HCT116 (cell line): ENCODE data around the gene GDF2. TPM values are rescaled to one million over a fixed set of nuclear protein-coding genes. Genes with fewer than 3 reads are reported as not detected.
A peak's percentile ranks its signal among the peaks of the same experiment; 100 is the strongest.

Experiments used
- ATAC-seq: fragments of 200-7000 bp; cut with Tn5 transposase; 2 replicates; pipeline ENCODE4 v1.9.1; 2020; ENCODE audit warnings: mild to moderate bottlenecking, moderate library complexity
- BruUV-seq: library from RNA; stranded (reverse); fragments of 400-500 nt; replicated peaks from 2 replicates; lab custom pipeline; 2021; lab: Mats Ljungman, UMichigan
- CTCF ChIA-PET: fragments of 300-600 bp; sonication (Branson Sonifier 250); formaldehyde crosslinking; loops from one replicate; lab custom pipeline; 2021; ENCODE audit warnings: antibody characterized with exemption; lab: Charles Lee
- POLR2A ChIA-PET: fragments of 300-600, 350-600 bp; sonication (Branson Sonifier 250); formaldehyde crosslinking; loops from one replicate; lab custom pipeline; 2021; ENCODE audit warnings: antibody characterized with exemption; lab: Charles Lee
- RAD21 ChIA-PET, 2 experiments: fragments of 300-600 bp; sonication (Branson Sonifier 250); formaldehyde crosslinking; loops; one replicate each; lab custom pipeline; 2023; ENCODE audit warnings: low total read pairs in 2 of 2; ENCODE audit not compliant: uncharacterized antibody in 2 of 2, unreplicated experiment in 2 of 2, low non-redundant PET in 1 of 2; lab: Charles Lee
- DNase-seq: peaks from one replicate; pipeline ENCODE4 v3.0.0-alpha.2; 2010; ENCODE audit warnings: low read depth, low spot score
- H2AFZ ChIP-seq: fragments of 200-600 bp; shearing (Covaris generic), sonication (generic); 2 replicates; pipeline ENCODE4 v1.6.1; 2017; ENCODE audit warnings: low read depth, mixed run types, mixed read lengths, antibody characterized with exemption, low read length; ENCODE audit not compliant: poor library complexity, severe bottlenecking
- H3K27ac ChIP-seq: 2 replicates; pipeline ENCODE4 v1.5.1; 2012; ENCODE audit warnings: low read depth, low read length
- H3K27me3 ChIP-seq: fragments of 200-600 bp; sonication (generic); 2 replicates; pipeline ENCODE4 v1.6.1; 2016; ENCODE audit warnings: mixed run types, low read length, mixed read lengths; ENCODE audit not compliant: insufficient read depth
- H3K36me3 ChIP-seq, 2 experiments: fragments of 200-500 bp in 1 of 2; fragments of 200-600 bp in 1 of 2; sonication (Bioruptor generic) in 1 of 2; sonication (generic) in 1 of 2; 2 replicates each; pipeline versions ENCODE4 v1.5.1 to v1.6.1; 2014 to 2016; ENCODE audit warnings: low read length in 2 of 2, inconsistent platforms in 1 of 2, mixed read lengths in 1 of 2, mixed run types in 1 of 2; ENCODE audit not compliant: insufficient read depth in 2 of 2, control insufficient read depth in 1 of 2
- H3K4me1 ChIP-seq, 2 experiments: fragments of 200-600 bp in 1 of 2; sonication (generic) in 1 of 2; 2 replicates each; pipeline versions ENCODE4 v1.5.1 to v1.6.1; 2012 to 2017; ENCODE audit warnings: low read length in 2 of 2, inconsistent platforms in 1 of 2, mild to moderate bottlenecking in 1 of 2, mixed read lengths in 1 of 2, mixed run types in 1 of 2, moderate library complexity in 1 of 2; ENCODE audit not compliant: insufficient read depth in 2 of 2, control insufficient read depth in 1 of 2
- H3K4me2 ChIP-seq: fragments of 200-600 bp; sonication (generic); 2 replicates; pipeline ENCODE4 v1.6.1; 2017; ENCODE audit warnings: mixed run types, low read length, mixed read lengths
- H3K4me3 ChIP-seq, 2 experiments: fragments of 200-600 bp in 1 of 2; sonication (generic) in 1 of 2; replicated peaks in 1 of 2; 2 replicates each; pipeline ENCODE4 v1.5.1; 2011 to 2016; ENCODE audit warnings: low read length in 2 of 2, control low read depth in 1 of 2, low read depth in 1 of 2, mild to moderate bottlenecking in 1 of 2, mixed read lengths in 1 of 2, mixed run types in 1 of 2
- H3K79me2 ChIP-seq: fragments of 200-600 bp; sonication (generic); 2 replicates; pipeline ENCODE4 v1.6.1; 2017; ENCODE audit warnings: mild to moderate bottlenecking, mixed run types, low read length, moderate library complexity, mixed read lengths; ENCODE audit not compliant: insufficient read depth
- H3K9ac ChIP-seq: fragments of 200-600 bp; sonication (generic); 2 replicates; pipeline ENCODE4 v1.6.1; 2016; ENCODE audit warnings: low read length, mixed read lengths
- H3K9me2 ChIP-seq: fragments of 200-600 bp; sonication (generic), shearing (Covaris generic); 2 replicates; pipeline ENCODE4 v1.6.1; 2017; ENCODE audit warnings: mixed run types, mild to moderate bottlenecking, moderate library complexity; ENCODE audit not compliant: insufficient read depth
- H3K9me3 ChIP-seq, 2 experiments: fragments of 200-500 bp in 1 of 2; fragments of 200-600 bp in 1 of 2; sonication (Bioruptor generic) in 1 of 2; sonication (generic) in 1 of 2; 2 replicates each; pipeline ENCODE4 v1.6.1; 2014 to 2017; ENCODE audit warnings: low read length in 2 of 2, mixed read lengths in 2 of 2, inconsistent platforms in 1 of 2, low read depth in 1 of 2, mild to moderate bottlenecking in 1 of 2, mixed run types in 1 of 2, moderate library complexity in 1 of 2; ENCODE audit not compliant: control insufficient read depth in 1 of 2, insufficient read depth in 1 of 2
- H4K20me1 ChIP-seq: fragments of 200-600 bp; sonication (generic), shearing (Covaris generic); 2 replicates; pipeline ENCODE4 v1.6.1; 2017; ENCODE audit warnings: mixed run types, mild to moderate bottlenecking, moderate library complexity; ENCODE audit not compliant: insufficient read depth
- EGR1 ChIP-seq: IDR thresholded peaks from 2 replicates; pipeline ENCODE4 v1.6.1; 2012; ENCODE audit warnings: low read depth
- REST ChIP-seq: IDR thresholded peaks from 2 replicates; pipeline ENCODE4 v1.6.1; 2012; ENCODE audit warnings: low read depth
- TCF7L2 ChIP-seq: IDR thresholded peaks from 2 replicates; pipeline ENCODE4 v1.7.0; 2011; ENCODE audit warnings: borderline replicate concordance, inconsistent platforms; ENCODE audit not compliant: insufficient read depth, insufficient read length; ENCODE audit errors: extremely low read depth
- intact Hi-C: fragments of 100-400 bp; cut with micrococcal nuclease; formaldehyde crosslinking; loops from 2 replicates; pipeline ENCODE4 v1.10.0; 2022
- total RNA-seq: library from RNA; stranded (reverse); gene quantifications from one replicate; pipeline ENCODE4 v1.2.1, GENCODE V29; 2021; ENCODE audit not compliant: unreplicated experiment
- TF ChIP-seq, protein P1 (sequence below): IDR thresholded peaks from 2 replicates; pipeline ENCODE4 v1.6.1; 2011; ENCODE audit warnings: mild to moderate bottlenecking, low read length, moderate library complexity; ENCODE audit not compliant: insufficient replicate concordance; ENCODE audit errors: extremely low read depth

The GDF2 gene
- total RNA-seq, 1 experiment from 2014 or later: not detected

- no peak for DNase-seq
- POLR2A ChIA-PET: no interaction called here
These were observed 9.7 kb downstream of the GDF2 start for GRCh38 chr10:47331954-47332353.

More at GRCh38 chr10:47331954-47332353, 9.7 kb downstream of the GDF2 start:
- no TSS peak for BruUV-seq
- Histone ChIP-seq H3K79me2 (no peaks in the 10 kb centered on the region), H3K9me2 (no peaks in the 10 kb centered on the region), H3K4me3 (no peak overlapping the region), H2AFZ (no peak overlapping the region), H3K27ac (no peak overlapping the region), H3K4me2 (no peak overlapping the region)
- intact Hi-C loops: no loop called here
- peak; percentile 64 for TF ChIP-seq TCF7L2
- no peak for TF ChIP-seq EGR1
- TF ChIP-seq, protein P1, sequence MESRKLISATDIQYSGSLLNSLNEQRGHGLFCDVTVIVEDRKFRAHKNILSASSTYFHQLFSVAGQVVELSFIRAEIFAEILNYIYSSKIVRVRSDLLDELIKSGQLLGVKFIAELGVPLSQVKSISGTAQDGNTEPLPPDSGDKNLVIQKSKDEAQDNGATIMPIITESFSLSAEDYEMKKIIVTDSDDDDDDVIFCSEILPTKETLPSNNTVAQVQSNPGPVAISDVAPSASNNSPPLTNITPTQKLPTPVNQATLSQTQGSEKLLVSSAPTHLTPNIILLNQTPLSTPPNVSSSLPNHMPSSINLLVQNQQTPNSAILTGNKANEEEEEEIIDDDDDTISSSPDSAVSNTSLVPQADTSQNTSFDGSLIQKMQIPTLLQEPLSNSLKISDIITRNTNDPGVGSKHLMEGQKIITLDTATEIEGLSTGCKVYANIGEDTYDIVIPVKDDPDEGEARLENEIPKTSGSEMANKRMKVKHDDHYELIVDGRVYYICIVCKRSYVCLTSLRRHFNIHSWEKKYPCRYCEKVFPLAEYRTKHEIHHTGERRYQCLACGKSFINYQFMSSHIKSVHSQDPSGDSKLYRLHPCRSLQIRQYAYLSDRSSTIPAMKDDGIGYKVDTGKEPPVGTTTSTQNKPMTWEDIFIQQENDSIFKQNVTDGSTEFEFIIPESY: no peak
- TF ChIP-seq REST: no peak
- TF ChIP-seq, all 23 proteins: peak for 1
- H3K4me1 ChIP-seq: peaks cover 0 to 11% of the 10 kb centered on the region in 2 experiments; a peak in 1 of 4 replicates
- CTCF ChIA-PET: interaction anchor here (1.7 kb wide), 1 partner anchor 9 kb away, joined by 6 read pairs; no protein-coding TSS in a partner anchor
- H3K9me3 ChIP-seq: no peaks in the 10 kb centered on the region
- H4K20me1 ChIP-seq: no peaks in the 10 kb centered on the region
- no peaks in the 10 kb centered on the region for H3K36me3 ChIP-seq
- RAD21 ChIA-PET: no interaction called here
- ATAC-seq: no peak
- H3K27me3 ChIP-seq: 0 out of 2 replicates have a peak, but pooled peaks cover 9% of the 10 kb centered on the region
- H3K9ac ChIP-seq: no peak overlapping the region
